ENCODE data around the gene VNN1. TPM values are rescaled to one million over a fixed set of nuclear protein-coding genes. Genes with fewer than 3 reads are reported as not detected.
A peak's percentile ranks its signal among the peaks of the same experiment; 100 is the strongest.
"Not testable (repeated sequence)": the region's sequence is repeated elsewhere in the genome, so short reads cannot be mapped to it uniquely, and the experiment has no call there.

Gene VNN1
- polyA plus RNA-seq, 10 donors: 0.12 to 0.43 (median 0.26) TPM

GRCh38 chr6:132725947-132726607, 12.2 kb upstream of the VNN1 start:
- DNase-seq: no peak

DNA sequence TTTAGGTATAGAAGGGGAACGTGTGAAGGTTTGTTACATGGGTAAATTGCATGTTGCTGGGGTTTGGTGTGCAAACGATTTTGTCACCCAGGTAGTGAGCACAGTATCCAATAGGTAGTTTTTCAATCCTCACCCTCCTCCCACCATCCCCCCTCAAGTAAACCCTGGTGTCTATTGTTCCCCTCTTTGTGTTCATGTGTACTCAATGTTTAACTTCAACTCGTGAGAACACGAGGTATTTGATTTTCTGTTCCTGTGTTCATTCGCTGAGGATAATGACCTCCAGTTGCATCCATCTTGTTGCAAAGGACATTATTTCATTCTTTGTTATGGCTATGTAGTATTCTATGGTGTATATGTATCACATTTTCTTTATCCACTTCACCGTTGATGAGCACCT, 11.6 kb upstream of the VNN1 start:
- no peak for DNase-seq

DNA sequence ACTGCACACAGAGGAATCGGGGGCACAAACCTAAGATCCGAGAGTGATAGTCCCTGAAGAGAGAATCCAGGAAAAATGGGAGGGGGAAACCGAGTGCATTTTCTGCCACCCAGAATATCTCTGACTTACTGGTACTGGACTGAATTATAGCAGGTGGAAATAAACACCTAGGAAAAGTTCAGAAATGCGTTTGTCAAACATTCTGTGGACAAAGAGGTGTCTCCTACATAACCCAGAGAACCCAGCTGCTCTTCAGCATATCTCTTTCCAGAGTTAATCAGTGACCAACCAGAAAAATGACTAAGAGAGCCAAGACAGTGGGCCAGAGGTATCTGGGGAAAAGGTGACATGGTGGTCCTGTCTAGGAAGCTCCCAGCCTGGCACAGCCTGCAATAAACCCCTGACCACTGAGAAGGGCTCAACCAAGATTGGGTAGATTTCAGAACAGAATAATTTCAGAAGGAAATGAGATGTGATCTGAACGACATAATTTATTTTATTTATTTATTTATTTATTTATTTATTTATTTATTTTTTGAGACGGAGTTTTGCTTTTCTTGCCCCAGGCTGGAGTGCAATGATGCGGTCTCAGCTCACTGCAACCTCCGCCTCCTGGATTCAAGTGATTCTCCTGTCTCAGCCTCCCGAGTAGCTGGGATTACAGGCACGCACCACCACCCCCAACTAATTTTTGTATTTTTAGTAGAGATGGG, 6.0 kb upstream of the VNN1 start:
- no peak for DNase-seq

- DNase-seq: no peak
These were observed 2.2 kb upstream of the VNN1 start for GRCh38 chr6:132715881-132716637.

DNA sequence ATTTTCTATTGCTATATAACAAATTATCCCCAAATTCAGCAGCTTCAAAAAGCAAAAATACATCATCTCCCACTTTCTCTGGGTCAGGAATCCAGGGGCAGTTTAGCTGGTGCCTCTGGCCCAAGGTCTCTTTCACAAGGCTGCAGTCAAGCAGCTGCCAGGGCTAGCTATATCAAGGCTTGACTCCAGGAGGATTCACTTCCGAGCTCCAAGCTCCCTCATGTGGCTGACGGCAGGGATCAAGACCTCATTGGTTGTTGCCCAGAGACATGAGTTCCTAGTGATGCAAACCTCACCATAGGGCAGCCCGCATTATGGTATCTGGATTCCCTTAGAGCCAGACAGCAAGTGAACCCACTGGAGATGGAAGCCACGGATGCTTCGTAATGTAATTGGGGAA, 1.3 kb upstream of the VNN1 start:
- peak in 1 of 3 donors; percentile 18 for DNase-seq

DNA sequence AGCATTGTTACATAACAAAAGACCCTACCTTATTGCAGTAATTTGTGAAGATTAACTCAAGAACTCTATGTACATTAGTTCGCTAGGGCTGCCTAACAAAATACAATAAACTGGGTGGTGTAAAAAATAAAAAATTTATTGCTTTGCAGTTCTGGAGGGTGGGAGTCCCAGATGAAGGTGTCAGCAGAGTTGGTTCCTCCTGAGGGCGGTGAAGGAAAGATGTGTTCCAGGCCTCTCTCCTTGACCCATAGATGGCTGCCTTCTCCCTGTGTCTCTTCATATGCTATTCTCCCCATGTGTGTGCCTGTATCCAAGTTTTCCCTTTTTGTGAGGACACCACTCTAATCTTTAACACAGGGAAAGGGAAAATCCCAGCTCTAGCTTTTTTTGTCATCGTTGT, 305 bp upstream of the VNN1 start:
- DNase-seq: no peak

DNA sequence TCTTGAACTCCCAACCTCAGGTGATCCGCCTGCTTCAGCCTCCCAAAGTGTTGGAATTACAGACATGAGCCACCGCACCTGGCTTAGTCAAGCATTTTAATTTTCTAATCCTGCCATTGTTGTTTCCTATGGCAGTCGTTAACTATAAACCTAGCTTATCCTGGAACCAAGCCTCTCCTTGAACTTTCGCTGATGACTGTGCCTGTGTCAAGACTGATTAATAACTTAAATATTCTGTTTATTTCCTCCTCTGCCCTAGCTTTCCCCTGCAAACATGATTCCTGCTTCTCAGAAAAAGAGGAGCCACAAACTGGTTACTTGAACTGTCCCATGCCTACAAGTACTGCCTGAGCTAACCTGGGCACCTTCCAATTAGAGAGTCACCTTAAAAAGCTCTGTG, 1.5 kb downstream of the VNN1 start:
- DNase-seq: no peak

GRCh38 chr6:132708771-132709170, 5.1 kb downstream of the VNN1 start:
- no peak for DNase-seq

DNA sequence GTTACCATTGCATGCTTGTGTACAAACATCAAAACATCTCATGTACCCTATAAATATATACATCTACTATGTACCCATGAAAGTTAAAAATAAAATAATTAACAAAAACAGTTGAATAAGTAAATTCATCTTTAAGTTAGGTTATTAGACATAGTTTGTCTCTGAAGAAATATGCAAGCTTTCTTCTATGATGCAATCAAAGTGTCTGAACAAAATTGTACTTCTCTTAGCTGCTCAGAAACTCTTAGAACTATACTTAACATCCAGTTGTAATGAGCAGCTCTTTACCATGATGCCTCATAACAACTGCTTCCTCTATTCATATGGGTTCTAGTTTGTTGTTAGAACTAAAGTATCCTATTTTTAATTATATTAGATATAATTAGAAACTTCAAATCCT, 5.9 kb downstream of the VNN1 start:
- DNase-seq: no peak

GRCh38 chr6:132706756-132707155, 7.1 kb downstream of the VNN1 start:
- DNase-seq: not testable (repeated sequence)

GRCh38 chr6:132703936-132704335, 9.9 kb downstream of the VNN1 start:
- no peak for DNase-seq

DNA sequence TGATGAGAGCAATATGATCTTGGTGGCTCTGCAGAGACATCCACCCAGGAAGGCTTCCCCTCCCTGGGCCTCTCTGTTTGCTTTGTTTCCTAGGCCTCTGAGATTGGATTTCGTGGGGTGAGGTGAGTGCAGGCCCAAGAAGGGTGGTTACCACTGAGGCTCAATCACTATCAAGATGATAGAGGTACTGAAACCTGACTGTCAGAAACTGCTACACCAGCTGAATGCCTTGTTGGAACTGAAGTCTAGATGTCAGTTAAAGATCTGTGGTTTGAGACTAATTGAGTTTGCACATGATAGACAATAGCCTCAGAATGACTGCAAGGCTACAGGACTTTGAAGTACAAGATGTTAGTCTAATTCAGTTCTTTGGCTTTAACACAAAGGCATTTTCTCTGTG, 15.2 kb downstream of the VNN1 start:
- DNase-seq: no peak

DNA sequence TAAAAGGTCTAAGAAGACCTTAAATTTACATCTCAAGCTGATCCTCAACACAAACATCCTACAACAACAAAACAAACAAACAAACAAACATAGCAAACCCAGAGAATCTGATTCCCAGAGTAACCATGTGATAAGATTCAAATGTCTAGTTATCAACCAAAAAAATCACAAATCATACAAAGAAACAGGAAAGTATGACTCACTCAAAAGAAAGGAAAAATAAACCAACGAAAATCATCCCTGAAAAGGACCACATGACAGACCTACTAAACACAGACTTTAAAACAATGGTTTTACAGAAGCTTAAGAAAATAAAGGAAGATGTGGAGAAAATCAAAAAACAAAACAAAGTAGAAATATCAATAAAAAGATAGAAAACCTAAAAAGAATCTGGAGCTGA, 18.1 kb downstream of the VNN1 start:
- DNase-seq: no peak

GRCh38 chr6:132693478-132693877, 20.4 kb downstream of the VNN1 start:
- no peak for DNase-seq

DNA sequence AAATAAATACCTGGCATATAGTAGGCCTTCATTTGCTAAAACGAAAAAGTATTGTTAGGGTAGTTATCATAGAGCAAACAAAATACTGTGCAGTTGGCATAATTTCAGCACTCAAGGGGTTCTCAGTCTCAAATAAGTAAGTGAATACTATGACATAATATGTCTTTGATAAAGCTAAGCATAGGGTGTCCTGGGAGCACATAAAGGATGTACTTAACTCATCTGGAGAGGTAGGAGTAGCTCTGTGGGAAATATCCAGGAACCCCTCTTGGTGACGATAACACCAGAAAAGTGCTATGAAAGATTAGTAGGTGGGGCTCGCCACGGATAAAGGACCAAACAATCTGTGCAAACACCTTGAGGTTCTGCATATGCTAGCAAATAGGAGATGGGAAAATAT, 23.2 kb downstream of the VNN1 start:
- no peak for DNase-seq

- no peak for DNase-seq
These were observed 26.5 kb downstream of the VNN1 start for GRCh38 chr6:132687306-132687705.

DNA sequence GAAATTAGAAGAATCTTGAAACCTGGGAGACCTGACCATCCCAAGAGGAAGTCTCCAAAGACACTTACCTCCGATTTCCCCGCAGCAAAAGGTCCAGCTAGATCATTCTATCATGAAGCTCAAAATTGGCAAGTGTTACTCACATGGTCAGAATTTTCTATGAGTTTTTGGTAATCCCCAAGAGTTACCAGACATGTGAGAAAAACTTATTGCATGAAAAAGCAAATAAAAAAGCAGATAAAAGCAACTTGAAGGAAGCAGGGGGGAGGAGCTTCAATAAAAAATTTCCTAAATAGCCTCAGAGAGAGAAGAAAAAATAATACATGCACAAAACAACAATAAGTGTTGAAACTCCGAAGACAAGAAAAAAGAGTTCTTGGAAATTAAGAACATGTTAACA, 27.3 kb downstream of the VNN1 start:
- no peak for DNase-seq

GRCh38 chr6:132685009-132685408, 28.8 kb downstream of the VNN1 start:
- peak in 2 of 3 donors; percentile 6 to 13 for DNase-seq

- DNase-seq: no peak
These were observed 29.6 kb downstream of the VNN1 start for GRCh38 chr6:132684272-132684671.

DNA sequence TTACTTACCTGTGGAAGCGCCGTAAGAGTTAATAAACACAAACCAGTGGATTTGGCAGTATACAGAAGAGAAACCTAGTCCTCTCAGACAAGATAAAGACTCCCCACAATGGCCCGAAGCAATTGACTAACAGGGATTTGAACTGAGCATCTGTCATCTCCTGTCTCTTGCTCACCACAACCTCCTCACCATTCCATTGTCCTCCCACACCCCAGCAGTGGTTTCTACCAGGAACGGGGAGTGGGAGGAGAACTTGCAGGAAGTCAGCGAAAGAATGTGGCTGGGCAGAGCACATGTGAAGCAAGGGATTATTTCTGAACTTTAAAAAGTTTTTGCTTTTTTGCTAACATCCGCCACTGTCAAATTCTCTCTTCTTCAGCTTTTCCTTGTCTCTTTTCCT, 30.3 kb downstream of the VNN1 start:
- DNase-seq: no peak

DNA sequence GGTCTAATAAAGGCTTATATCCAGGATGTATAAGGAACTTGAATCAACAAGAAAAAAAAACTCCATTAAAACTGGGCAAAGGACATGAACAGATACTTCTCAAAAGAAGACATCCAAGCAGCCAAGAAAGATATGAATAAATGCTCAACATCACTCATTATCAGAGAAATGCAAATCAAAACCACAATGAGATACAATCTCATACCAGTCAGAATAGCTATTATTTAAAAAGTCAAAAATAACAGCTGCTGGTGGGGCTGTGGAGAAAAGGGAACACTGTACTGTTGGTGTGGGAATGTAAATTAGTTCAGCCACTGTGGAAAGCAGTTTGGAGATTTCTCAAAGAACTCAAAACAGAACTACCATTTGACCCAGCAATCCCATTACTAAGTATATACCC, 34.8 kb downstream of the VNN1 start:
- DNase-seq: not testable (repeated sequence)

DNA sequence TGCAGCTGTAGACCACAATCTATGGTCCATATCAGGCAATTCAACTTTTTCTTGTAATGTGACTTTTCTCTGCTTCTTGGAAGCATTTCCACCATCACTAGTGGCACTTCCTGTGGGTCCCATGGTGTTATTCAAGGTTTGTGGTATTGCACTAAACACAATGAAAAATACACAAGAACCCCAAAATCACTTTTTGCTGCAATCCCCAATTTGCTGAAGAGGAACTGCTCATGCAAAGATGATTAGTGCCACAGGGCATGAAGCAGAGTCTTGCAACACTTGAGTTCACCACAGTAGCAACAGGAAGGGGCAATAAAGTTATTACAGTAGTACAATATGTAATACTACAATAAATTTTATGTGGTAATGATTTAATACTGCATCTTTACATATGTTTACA, 38.1 kb downstream of the VNN1 start:
- no peak for DNase-seq

- no peak for DNase-seq
These were observed 38.9 kb downstream of the VNN1 start for GRCh38 chr6:132675002-132675401.
